ENCODE measurements around the gene POLDIP2. TPM values are rescaled to one million over a fixed set of nuclear protein-coding genes. Genes with fewer than 3 reads are reported as not detected.

The POLDIP2 gene
- total RNA-seq, 2 experiments from 2014 or later, result 88.8 to 89.2 TPM

GRCh38 chr17:28379814-28380801, 22.8 kb upstream of the POLDIP2 start:
- intact Hi-C loops (cut with micrococcal nuclease; ENCODE audit: unreplicated experiment), result no loop called here
- H2AFZ ChIP-seq (ENCODE audit: low read length), result no peak overlapping the region
- H3K9me3 ChIP-seq (ENCODE audit: low read length), result no peaks in the 10 kb centered on the region
- no TSS peak for BruUV-seq (replicated peaks)
- no peak for TF ChIP-seq EZH2phosphoT487 (IDR thresholded peaks at IDR 0.05; ENCODE audit: borderline replicate concordance, low read depth, low read length)
- TF ChIP-seq CTCF (conservative IDR thresholded peaks at IDR 0.05; ENCODE audit: low read length), result no peak
- no peak overlapping the region for H3K4me2 ChIP-seq (ENCODE audit: low read length)
- no peaks in the 10 kb centered on the region for H3K9me2 ChIP-seq (ENCODE audit: insufficient read depth, low read length)
- H3K79me2 ChIP-seq (ENCODE audit: insufficient read depth, low read depth, low read length), result no peaks in the 10 kb centered on the region
- H3K36me3 ChIP-seq (ENCODE audit: insufficient read depth, low read length), result no peaks in the 10 kb centered on the region
- no peak for DNase-seq (ENCODE audit: low spot score)
- no peaks in the 10 kb centered on the region for H3K4me1 ChIP-seq (ENCODE audit: insufficient read depth, low read length, poor library complexity, severe bottlenecking)
- no peaks in the 10 kb centered on the region; the same call in 1 of the 2 replicates for H4K20me1 ChIP-seq (ENCODE audit: insufficient read depth, low read length)
- no peak overlapping the region for H3K27ac ChIP-seq (ENCODE audit: low read depth, low read length, poor library complexity, severe bottlenecking)
- ChIA-PET POLR2A (interaction anchor here (0.6 to 0.7 kb wide), 2 partner anchors 18 to 108 kb away, joined by 3 to 5 read pairs; no protein-coding TSS in a partner anchor), CTCF (ENCODE audit: unreplicated experiment) (no interaction called here)
- H3K4me3 ChIP-seq (ENCODE audit: low read depth, low read length, poor library complexity, severe bottlenecking), result no peak overlapping the region

DNA sequence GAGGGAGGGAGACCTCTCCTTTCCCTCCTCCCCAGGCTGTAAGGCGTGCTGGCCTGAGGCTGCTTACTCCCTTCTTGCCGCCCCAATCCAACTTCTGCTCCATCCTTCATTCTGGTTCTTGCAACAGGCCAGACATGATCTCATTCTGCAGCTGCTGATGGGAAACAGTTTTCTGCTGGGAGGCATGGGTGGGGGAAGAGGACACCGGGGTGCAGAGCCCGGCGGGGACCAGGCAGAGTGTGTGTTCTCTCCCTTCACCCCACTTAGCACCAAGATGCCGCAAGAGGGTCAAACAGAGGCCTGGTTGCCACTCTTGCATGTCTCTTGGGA, 15.6 kb upstream of the POLDIP2 start:
- no peaks in the 10 kb centered on the region for H4K20me1 ChIP-seq (ENCODE audit: insufficient read depth, low read length)
- H3K4me3 ChIP-seq (ENCODE audit: low read depth, low read length, poor library complexity, severe bottlenecking), result peak overlapping the region; percentile 80
- H3K79me2 ChIP-seq (ENCODE audit: insufficient read depth, low read depth, low read length), result no peaks in the 10 kb centered on the region
- no peaks in the 10 kb centered on the region for H3K36me3 ChIP-seq (ENCODE audit: insufficient read depth, low read length)
- no peak for DNase-seq (ENCODE audit: low spot score)
- H3K4me2 ChIP-seq (ENCODE audit: low read length), result peak overlapping the region; percentile 91
- no peaks in the 10 kb centered on the region for H3K9me2 ChIP-seq (ENCODE audit: insufficient read depth, low read length)
- intact Hi-C loops (cut with micrococcal nuclease; ENCODE audit: unreplicated experiment), result no loop called here
- BruUV-seq (replicated peaks), result no TSS peak
- ChIA-PET CTCF (ENCODE audit: unreplicated experiment) (no interaction called here), POLR2A (no interaction called here)
- no peak overlapping the region for H3K27ac ChIP-seq (ENCODE audit: low read depth, low read length, poor library complexity, severe bottlenecking)
- no peak for TF ChIP-seq CTCF (conservative IDR thresholded peaks at IDR 0.05; ENCODE audit: low read length)
- no peak for TF ChIP-seq EZH2phosphoT487 (IDR thresholded peaks at IDR 0.05; ENCODE audit: borderline replicate concordance, low read depth, low read length)
- no peaks in the 10 kb centered on the region for H3K9me3 ChIP-seq (ENCODE audit: low read length)
- no peak overlapping the region for H2AFZ ChIP-seq (ENCODE audit: low read length)
- peaks cover 20% of the 10 kb centered on the region for H3K4me1 ChIP-seq (ENCODE audit: insufficient read depth, low read length, poor library complexity, severe bottlenecking)

All from OCI-LY7 (cell line).